Neutrophil (primary cell): ENCODE measurements around the gene METTL18.

ENCODE experiments used
- H3K27ac ChIP-seq: fragments of 200-600 bp; sonication (generic); 2 replicates; pipeline ENCODE4 v1.5.1; 2016; ENCODE audit warnings: mild to moderate bottlenecking, moderate library complexity
- H3K27me3 ChIP-seq: fragments of 200-600 bp; sonication (generic); 2 replicates; pipeline ENCODE4 v1.6.0; 2016; ENCODE audit warnings: mild to moderate bottlenecking
- H3K36me3 ChIP-seq: fragments of 200-600 bp; sonication (generic); 2 replicates; pipeline ENCODE4 v1.5.1; 2017
- H3K4me1 ChIP-seq, 2 experiments: fragments of 200-600 bp in 1 of 2; sonication (generic) in 1 of 2; 1 replicate in 1 of 2; 2 replicates in 1 of 2; pipeline versions ENCODE4 v1.5.1 to v1.6.1; 2013 to 2016; ENCODE audit warnings: low read depth in 1 of 2, low read length in 1 of 2, mild to moderate bottlenecking in 1 of 2, moderate library complexity in 1 of 2; ENCODE audit not compliant: control insufficient read depth in 1 of 2, insufficient read depth in 1 of 2
- H3K4me3 ChIP-seq, 2 experiments: fragments of 200-600 bp in 1 of 2; sonication (generic) in 1 of 2; 1 replicate in 1 of 2; 2 replicates in 1 of 2; pipeline ENCODE4 v1.5.1; 2013 to 2016; ENCODE audit warnings: low read depth in 1 of 2, low read length in 1 of 2, mild to moderate bottlenecking in 1 of 2, moderate library complexity in 1 of 2
- H3K9me3 ChIP-seq: fragments of 200-600 bp; sonication (generic); 2 replicates; pipeline ENCODE4 v1.5.1; 2016
- CTCF ChIP-seq: fragments of 200-600 bp; sonication (generic); IDR thresholded peaks from 2 replicates; pipeline ENCODE4 v1.5.1; 2016; ENCODE audit warnings: antibody characterized with exemption

Gene METTL18

DNA sequence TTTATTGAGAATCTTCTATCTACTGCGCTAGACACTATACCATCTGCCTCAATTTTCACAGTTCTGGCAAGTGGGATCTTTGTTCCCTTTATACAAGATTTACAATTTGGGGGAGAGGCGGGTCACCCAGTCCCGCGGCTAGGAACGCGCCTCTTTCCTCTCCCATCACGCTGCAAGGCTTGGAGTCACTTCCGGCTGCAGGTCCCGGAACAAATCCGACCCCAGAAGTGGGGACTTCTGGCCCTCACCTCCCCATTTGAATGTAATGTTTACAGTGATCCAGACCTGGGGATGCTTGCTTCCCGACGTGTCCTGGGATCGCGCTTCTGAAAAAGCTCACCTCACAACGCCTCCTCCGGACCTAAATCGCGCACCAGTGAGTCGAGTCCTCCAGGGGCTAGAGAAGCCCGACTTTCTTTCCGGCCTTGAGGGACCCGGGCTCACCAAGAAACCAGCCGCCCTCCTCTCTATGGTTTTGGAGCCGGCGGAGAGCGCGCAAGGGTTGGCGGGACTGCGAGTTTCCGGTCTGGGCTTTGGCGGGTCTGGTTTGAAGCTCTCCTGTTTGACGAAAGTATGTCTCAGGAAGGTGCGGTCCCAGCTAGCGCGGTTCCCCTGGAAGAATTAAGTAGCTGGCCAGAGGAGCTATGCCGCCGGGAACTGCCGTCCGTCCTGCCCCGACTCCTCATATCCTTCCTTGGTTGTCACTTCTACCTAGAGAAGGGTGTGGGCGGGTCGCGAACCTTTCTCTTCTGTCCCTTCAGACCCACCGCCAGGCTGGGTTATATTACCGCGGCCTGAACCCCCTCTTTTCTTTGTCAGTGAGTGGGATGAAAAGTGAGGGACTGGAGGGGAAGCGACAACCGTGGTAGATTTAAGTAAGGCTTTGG, at the start of gene METTL18:
Gene METTL18 (minus strand): TSS at position 378 of the 887 bp plus-strand sequence. CDS start 1,212 bp downstream, outside the sequence.
- Histone ChIP-seq H3K27ac (peak within 1 kb of the TSS; percentile 78), H3K27me3 (no peaks in the 10 kb centered on the region), H3K36me3 (no peaks in the 10 kb centered on the region), H3K4me1 (peaks cover 15 to 18% of the 10 kb centered on the region in 2 experiments), H3K9me3 (no peaks in the 10 kb centered on the region), H3K4me3 (peak within 1 kb of the TSS; percentile 73 to 79)
- TF ChIP-seq CTCF: no peak

GRCh38 chr1:169838942-169839341, 44.2 kb upstream of the METTL18 start:
- Histone ChIP-seq H3K27ac (no peak overlapping the region), H3K4me3 (no peak overlapping the region), H3K36me3 (peaks cover 36% of the 10 kb centered on the region), H3K4me1 (no peaks in the 10 kb centered on the region), H3K9me3 (no peaks in the 10 kb centered on the region), H3K27me3 (no peaks in the 10 kb centered on the region)
- TF ChIP-seq CTCF: no peak

DNA sequence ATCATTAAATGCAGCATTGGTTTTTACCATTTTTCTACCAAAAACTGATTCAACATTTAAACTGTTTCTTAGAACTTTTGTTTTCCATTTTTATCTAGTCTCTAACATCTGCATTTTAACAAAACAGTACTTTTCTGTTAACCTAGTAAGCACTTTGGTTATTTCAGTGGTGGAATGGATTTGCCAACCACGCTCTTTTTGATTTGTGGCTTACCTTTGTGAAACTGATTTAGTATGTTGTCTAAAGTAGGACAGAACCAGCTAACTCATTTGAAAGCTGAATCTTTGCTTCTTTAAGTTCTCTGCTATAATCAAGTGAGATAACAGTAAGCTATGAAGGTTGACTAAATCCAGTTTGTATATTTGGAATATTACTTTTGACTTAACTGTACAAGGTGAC, 41.5 kb upstream of the METTL18 start:
- H3K4me3 ChIP-seq: no peak overlapping the region
- no peaks in the 10 kb centered on the region for H3K4me1 ChIP-seq
- no peak for TF ChIP-seq CTCF
- H3K9me3 ChIP-seq: no peaks in the 10 kb centered on the region
- no peaks in the 10 kb centered on the region for H3K27me3 ChIP-seq
- peaks cover 42% of the 10 kb centered on the region for H3K36me3 ChIP-seq
- H3K27ac ChIP-seq: no peak overlapping the region

GRCh38 chr1:169835647-169836046, 40.9 kb upstream of the METTL18 start:
- Histone ChIP-seq H3K36me3 (peaks cover 44% of the 10 kb centered on the region), H3K4me3 (no peak overlapping the region), H3K9me3 (no peaks in the 10 kb centered on the region), H3K27ac (no peak overlapping the region), H3K27me3 (no peaks in the 10 kb centered on the region), H3K4me1 (no peaks in the 10 kb centered on the region)
- TF ChIP-seq CTCF: no peak

GRCh38 chr1:169834869-169835268, 40.2 kb upstream of the METTL18 start:
- H3K9me3 ChIP-seq: no peaks in the 10 kb centered on the region
- no peaks in the 10 kb centered on the region for H3K4me1 ChIP-seq
- H3K27ac ChIP-seq: no peak overlapping the region
- H3K36me3 ChIP-seq: peaks cover 50% of the 10 kb centered on the region
- no peak for TF ChIP-seq CTCF
- H3K27me3 ChIP-seq: no peaks in the 10 kb centered on the region
- no peak overlapping the region for H3K4me3 ChIP-seq
